NCI-H2107 treated with DMSO at 0.1 percent for 48 hours (cell line): Measurements from ENCODE around the gene ELK1.
A peak's percentile ranks its signal among the peaks of the same experiment; 100 is the strongest.
"Not testable (repeated sequence)": the region's sequence is repeated elsewhere in the genome, so short reads cannot be mapped to it uniquely, and the experiment has no call there.

Source experiments
- DNase-seq: peaks from one replicate; lab custom pipeline; 2025; ENCODE audit not compliant: unreplicated experiment; lab: John Stamatoyannopoulos, UW

Gene ELK1, protein sequence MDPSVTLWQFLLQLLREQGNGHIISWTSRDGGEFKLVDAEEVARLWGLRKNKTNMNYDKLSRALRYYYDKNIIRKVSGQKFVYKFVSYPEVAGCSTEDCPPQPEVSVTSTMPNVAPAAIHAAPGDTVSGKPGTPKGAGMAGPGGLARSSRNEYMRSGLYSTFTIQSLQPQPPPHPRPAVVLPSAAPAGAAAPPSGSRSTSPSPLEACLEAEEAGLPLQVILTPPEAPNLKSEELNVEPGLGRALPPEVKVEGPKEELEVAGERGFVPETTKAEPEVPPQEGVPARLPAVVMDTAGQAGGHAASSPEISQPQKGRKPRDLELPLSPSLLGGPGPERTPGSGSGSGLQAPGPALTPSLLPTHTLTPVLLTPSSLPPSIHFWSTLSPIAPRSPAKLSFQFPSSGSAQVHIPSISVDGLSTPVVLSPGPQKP

DNA sequence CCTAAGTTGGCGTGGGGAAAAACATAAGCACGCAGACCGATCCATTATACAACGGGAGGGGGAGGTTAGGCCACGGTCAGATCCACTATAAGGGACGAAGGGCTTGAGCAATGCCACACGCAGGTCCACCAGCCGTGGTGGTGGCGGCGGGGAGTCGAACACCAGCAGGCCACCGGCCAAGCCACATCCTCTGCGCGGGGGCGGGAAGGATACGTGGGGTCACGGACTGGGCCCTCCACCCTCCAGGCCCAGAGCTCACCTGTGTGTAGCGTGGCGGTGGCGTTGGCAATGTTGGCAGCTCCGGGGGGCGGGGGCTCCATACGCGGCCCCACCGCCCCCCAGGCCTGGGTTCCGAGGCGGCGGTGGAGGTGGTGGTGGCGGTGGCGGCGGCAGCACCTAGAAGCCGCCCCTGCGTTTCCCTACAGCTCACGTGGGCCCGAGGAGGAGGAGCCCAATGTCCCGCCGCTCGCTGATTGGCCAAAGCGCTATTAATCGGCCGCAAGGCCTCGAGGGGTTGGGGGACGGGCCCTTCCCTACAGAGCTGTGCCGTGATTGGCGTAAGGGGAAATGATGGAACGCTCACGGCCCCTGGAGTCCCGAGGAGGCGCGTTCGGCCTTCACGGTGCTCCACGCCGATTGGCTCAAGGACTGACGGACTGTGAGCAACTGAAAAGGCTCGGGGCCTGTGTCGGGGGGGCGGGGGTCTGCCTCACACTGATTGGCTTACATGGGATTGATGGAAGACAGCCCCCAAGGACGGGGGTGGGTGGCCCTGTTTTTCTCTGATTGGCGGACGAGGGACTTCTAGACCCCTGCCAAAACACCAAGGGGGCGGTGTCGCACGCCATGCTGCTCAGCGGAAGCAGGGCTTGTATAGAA, at the start of gene ELK1:
TSS of gene ELK1 (minus strand) at position 400 of the 879 bp plus-strand sequence. CDS start 9,122 bp downstream, outside the sequence.
- DNase-seq = peak; percentile 99

GRCh38 chrX:47697181-47697580, 46.8 kb upstream of the ELK1 start:
- no peak for DNase-seq

DNA sequence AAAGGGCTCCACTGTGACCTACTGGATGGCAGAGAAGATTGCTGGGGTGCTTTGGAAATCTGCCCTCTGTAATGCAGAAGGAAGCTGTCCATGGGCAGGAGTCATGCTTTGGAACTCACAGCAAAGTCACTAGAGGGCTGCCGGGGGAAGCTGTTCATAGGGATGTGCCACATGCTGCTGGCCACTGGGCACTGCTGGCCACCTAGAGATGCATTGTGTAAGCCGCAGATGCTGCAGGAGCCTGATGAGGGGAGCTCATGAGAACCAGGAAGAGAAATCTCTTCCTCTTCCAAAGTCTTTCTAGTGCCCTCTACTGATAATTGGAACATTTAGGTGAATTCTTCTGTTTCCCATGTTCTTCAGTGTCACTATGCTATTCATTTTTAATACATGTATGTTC, 39.8 kb upstream of the ELK1 start:
- no peak for DNase-seq

DNA sequence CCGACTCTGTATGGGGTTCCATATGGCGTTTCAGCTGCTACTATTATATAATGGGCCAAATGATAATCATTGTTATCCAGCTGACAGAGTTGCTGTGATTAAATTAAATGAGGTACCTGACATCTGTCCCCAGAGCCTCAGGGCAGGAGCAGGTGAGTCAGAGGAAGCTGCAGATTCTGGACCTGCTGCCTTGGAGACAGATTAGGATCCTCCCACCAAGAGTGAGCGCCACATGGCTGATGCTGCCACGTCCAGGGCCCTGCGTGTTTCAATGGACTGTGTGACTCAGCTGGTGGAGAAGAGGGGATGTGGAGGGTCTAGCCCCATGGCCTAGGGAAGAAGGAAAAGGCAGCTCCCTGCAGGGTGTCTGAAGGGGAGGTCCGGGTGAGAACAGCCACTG, 36.9 kb upstream of the ELK1 start:
- DNase-seq = no peak

DNA sequence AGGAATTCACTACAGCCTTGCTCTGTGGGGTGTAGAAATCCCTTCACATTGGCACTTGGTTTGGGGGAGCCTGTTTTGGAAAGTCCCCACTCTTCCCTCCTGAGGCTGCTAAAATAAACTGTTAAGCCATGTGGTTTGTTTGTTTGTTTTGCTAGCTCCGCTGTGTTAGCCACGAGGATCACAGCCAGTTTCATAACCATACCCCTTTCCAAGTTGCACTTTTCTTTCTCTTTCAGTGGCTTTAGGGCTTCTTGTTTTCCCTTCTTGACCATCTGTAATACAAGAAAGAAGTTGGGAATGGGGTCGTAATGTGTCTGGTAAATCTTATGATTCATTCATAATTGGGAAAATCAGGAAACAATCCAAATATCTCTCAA, 33.5 kb upstream of the ELK1 start:
- no peak for DNase-seq

DNA sequence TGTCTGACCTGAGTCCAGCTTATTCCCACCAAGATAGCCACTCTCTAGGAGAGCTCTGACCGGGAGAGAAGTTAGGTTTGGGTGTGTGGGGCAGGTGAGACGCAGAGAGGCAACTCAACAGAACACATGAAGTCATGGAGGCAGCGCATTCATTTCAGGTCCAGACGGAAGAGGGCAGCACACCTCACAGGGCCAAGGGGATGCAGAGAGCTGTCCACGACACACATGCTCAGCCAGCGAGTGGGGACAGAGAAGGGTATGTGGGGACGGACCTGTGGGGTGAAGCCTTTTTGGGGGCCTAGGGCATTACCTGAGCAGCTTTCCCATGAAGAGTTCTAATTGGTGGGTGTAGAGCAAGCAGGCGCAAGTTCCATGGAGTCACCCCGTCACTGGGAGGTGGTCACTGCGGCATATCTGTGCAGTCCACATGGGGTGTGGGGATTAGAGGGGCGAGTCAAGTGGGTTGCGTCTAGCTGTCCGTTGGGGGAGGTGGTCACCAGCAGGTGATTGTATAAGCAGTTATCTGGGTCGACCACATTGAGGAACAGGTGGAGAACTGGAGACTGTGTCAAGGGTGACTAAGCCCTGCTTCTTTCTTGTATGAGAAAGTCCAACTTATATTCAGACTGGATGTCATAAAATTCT, 32.9 kb upstream of the ELK1 start:
- DNase-seq = no peak

- DNase-seq = not testable (repeated sequence)
Measured at GRCh38 chrX:47675959-47676859, 25.8 kb upstream of the ELK1 start.

DNA sequence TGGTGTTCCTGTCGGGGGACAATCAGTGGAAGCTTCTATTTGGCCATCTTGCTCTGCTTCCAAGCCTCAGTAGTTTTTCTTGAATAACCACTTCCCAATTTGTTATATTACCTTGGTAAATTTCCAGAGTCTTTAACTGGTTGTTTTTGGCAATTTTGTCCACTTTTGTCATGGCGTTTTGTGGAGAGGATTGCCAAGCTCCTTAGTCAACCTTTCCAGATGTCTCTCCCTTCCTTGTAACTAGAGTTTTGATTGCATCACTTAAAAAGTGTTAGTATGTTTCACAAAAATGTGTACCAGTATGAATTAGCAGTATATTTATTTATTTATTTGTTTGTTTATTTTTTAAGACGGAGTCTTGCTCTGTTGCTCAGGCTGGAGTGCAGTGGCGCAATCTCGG, 24.4 kb upstream of the ELK1 start:
- no peak for DNase-seq

- DNase-seq = not testable (repeated sequence)
Measured at GRCh38 chrX:47665797-47666196, 15.4 kb upstream of the ELK1 start.

GRCh38 chrX:47664737-47665136, 14.4 kb upstream of the ELK1 start:
- no peak for DNase-seq

GRCh38 chrX:47662144-47662657, 11.8 kb upstream of the ELK1 start:
- DNase-seq = no peak

- DNase-seq = no peak
Measured at GRCh38 chrX:47661539-47661938, 11.2 kb upstream of the ELK1 start.

DNA sequence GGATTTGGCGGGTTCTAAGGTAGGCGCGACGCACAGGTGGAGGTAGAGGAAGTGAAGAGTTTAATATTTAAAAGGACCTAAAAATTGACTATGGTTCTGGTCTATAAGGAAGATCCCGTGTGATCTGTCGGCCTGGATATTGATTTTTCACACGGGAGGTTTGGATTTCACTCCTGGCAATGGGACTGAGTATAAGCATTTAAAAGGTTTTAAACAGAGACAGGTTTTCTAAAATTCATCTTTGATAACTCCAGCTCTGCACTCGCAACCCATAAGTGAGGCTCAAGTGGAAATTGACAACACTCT, 9.0 kb upstream of the ELK1 start:
- no peak for DNase-seq

GRCh38 chrX:47658684-47659420, 8.5 kb upstream of the ELK1 start, which contains the start of gene UXT:
Gene UXT, minus strand, starts transcription at chrX:47659180. Its CDS starts 253 bp downstream, at chrX:47658927.
- DNase-seq = peak; percentile 93

- no peak for DNase-seq
Measured at GRCh38 chrX:47658301-47658683, 7.9 kb upstream of the ELK1 start.

DNA sequence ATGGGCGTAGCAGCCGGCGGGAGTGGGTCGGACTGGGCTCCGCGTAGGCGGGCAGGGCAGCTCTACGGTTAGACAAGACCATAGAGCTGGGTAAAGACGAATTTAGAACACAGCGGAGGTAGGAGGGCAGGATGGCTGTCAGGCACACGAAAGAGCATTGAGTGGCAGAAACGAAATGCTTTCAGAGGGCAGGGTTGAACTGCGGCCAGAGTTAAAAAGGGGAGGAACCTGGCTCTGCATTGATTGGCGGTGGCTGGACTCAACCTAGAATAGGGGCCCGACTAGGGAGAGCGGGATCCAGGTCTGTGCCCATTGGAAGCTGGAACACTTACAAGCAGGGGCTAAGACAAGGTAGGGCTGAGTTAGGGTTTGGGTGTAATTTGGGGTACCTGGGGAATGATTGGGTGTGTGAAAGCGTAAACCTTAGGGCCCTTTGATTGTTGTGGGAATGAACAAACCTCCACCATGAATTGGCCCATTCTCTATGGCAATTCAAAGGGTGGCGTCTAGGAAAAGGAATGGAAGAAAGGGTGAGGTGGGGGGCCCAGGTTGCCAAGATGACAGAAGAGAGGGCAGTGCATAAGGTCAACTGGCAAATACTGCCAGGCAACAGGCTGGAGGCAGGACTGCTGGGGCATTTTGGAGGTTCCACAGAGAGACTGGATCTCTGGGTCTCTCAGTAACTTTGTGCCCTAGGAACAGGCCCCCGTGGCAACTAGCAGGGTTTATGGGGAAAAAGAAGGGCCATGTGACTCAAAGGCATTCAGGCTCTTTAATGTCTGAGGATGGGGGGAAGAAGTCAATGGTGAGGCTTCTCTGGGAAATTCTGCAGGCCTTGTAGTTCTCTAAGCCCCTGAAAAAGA, 911 bp upstream of the ELK1 start:
- no peak for DNase-seq

DNA sequence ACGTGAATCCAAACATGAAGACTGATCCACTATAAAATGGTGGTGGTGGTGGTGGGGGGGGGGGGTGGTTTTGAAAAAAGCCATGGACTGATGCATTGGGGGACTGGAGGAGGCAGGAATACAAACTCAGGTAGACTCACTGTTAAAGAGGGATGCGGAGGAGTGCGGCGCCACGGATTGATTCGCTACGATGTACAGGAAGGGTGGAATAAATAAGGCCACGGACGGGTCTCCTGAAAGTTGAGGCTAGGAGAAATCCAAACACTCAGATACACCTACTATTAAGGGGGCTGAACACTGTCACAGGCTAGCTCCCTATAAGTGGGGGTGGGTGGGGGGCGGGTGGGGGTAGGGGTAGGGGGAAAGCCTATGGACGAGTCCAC, 591 bp downstream of the ELK1 start:
- no peak for DNase-seq

DNA sequence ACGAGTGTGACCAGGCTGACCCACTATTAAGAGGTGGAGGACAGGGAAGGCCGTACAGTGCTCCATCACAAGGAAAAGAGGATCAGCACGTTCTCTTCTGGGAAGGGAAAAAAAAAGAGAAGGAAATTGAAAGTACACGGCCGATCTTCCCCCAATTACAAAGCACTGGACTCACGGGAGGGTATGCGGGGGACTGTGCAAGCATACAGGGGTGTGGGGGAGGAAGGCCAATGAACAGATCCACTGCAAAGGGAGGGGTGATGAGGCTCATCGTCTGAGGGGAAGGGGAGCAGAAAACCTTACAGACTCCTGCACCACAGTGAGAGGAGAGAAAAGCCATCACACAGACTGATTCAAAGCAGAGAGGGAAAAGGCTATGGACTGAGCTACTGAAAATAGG, 1.1 kb downstream of the ELK1 start:
- no peak for DNase-seq

- DNase-seq = no peak
Measured at GRCh38 chrX:47648376-47648775, 2.0 kb downstream of the ELK1 start.
